Tibial artery (tissue), 4 donors: Measurements from ENCODE around the gene VWF.

Experiments
- DNase-seq, 2 donors: peaks; one replicate each; pipeline ENCODE4 v3.0.0-alpha.2; 2019
- H3K27ac ChIP-seq, 2 donors: fragments of 200-600 bp; sonication (generic) in 1 of 2; 1 replicate in 1 of 2; 2 replicates in 1 of 2; pipeline ENCODE4 v1.5.1; 2018 to 2019; ENCODE audit warnings: mild to moderate bottlenecking in 1 of 2
- H3K27me3 ChIP-seq, 2 donors: fragments of 200-600 bp; sonication (generic) in 1 of 2; one replicate each; pipeline versions ENCODE4 v1.5.1 to v1.6.0; 2016 to 2019
- H3K36me3 ChIP-seq, 3 donors: fragments of 200-600 bp; sonication (generic) in 2 of 3; one replicate each; pipeline ENCODE4 v1.5.1; 2016 to 2019; ENCODE audit warnings: mild to moderate bottlenecking in 2 of 3
- H3K4me1 ChIP-seq, 4 donors: fragments of 200-600 bp; sonication (generic) in 2 of 4; 1 replicate in 3 of 4; 2 replicates in 1 of 4; pipeline ENCODE4 v1.5.1; 2016 to 2019
- H3K4me3 ChIP-seq, 2 donors: fragments of 200-600 bp; sonication (generic) in 1 of 2; 1 replicate in 1 of 2; 2 replicates in 1 of 2; pipeline ENCODE4 v1.5.1; 2018 to 2019; ENCODE audit warnings: mild to moderate bottlenecking in 2 of 2
- H3K9me3 ChIP-seq, 3 donors: fragments of 200-600 bp; sonication (generic) in 1 of 3; one replicate each; pipeline ENCODE4 v1.5.1; 2016 to 2019
- CTCF ChIP-seq, 2 experiments: fragments of 200-600 bp in 1 of 2; fragments of 450-650 bp in 1 of 2; IDR thresholded peaks; one replicate each; pipeline ENCODE4 v1.5.1; 2017 to 2019; ENCODE audit warnings: antibody characterized with exemption in 2 of 2, mild to moderate bottlenecking in 1 of 2, moderate library complexity in 1 of 2
- intact Hi-C: fragments of 100-400 bp; cut with DNase I; formaldehyde crosslinking; loops from one replicate; pipeline ENCODE4 v1.15.0; 2023; ENCODE audit warnings: low total_unique reads

Gene VWF

DNA sequence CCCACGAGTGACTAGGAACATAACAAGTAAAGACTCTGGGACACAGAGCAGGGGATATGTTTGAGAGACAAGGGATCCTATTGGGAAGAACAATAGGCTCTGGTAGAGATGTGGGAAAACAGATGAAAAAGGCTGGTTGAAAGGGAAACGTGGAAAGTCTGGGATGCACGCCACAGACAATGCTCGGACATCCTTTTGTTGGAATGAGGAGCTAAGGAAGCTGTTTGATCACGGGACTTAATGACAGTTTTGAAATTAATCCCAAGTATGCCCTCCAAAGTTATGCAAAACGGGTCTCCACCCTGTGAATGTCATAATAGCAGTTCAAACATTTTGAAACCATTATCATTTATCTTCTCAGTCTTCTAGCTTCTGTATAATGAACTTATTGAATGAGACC lies 147.8 kb downstream of the VWF start:
- no peaks in the 10 kb centered on the region for H3K36me3 ChIP-seq

GRCh38 chr12:5976196-5976595 lies 148.3 kb downstream of the VWF start:
- no peak for DNase-seq
- Histone ChIP-seq H3K4me1 (no peaks in the 10 kb centered on the region), H3K9me3 (no peaks in the 10 kb centered on the region), H3K4me3 (no peak overlapping the region), H3K36me3 (no peaks in the 10 kb centered on the region), H3K27ac (no peak overlapping the region), H3K27me3 (no peaks in the 10 kb centered on the region)
- no peak for TF ChIP-seq CTCF (IDR thresholded peaks at IDR 0.05)
- intact Hi-C loops = no loop called here

More for the DNA sequence above, 147.8 kb downstream of the VWF start:
- no peak for DNase-seq
- Histone ChIP-seq H3K27me3 (no peaks in the 10 kb centered on the region), H3K4me1 (no peaks in the 10 kb centered on the region), H3K27ac (no peak overlapping the region), H3K4me3 (no peak overlapping the region), H3K9me3 (no peaks in the 10 kb centered on the region)
- no peak for TF ChIP-seq CTCF (IDR thresholded peaks at IDR 0.05)
- intact Hi-C loops = no loop called here

- Histone ChIP-seq H3K27ac (no peak overlapping the region), H3K27me3 (no peaks in the 10 kb centered on the region), H3K9me3 (no peaks in the 10 kb centered on the region), H3K4me1 (no peaks in the 10 kb centered on the region), H3K4me3 (no peak overlapping the region), H3K36me3 (no peaks in the 10 kb centered on the region)
- intact Hi-C loops = no loop called here
- no peak for DNase-seq
- no peak for TF ChIP-seq CTCF (IDR thresholded peaks at IDR 0.05)
Measured at GRCh38 chr12:5973461-5974115, 150.9 kb downstream of the VWF start.

DNA sequence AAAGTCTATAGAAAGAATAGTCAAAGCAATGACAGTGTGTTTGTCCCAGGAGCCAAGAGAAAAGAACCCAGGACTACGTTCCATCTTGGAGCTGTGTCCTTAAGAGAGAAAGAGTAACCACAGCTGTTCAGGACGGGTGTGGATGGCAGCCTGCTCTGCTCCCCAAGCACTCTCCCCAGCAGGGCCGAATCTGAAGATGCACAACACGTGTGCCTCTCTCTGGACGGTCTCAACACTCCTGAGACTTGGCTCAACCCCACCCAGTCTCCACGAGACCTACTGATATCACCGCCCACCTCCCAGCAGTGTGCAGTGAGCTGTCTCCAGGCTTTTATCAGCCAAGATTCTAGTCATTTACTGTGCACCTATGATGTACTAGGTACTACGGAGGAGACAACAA lies 152.1 kb downstream of the VWF start:
- Histone ChIP-seq H3K27ac (no peak overlapping the region), H3K4me1 (no peaks in the 10 kb centered on the region), H3K4me3 (no peak overlapping the region), H3K9me3 (no peaks in the 10 kb centered on the region), H3K36me3 (no peaks in the 10 kb centered on the region), H3K27me3 (no peaks in the 10 kb centered on the region)
- intact Hi-C loops = no loop called here
- no peak for DNase-seq
- no peak for TF ChIP-seq CTCF (IDR thresholded peaks at IDR 0.05)

- DNase-seq = no peak
- no peaks in the 10 kb centered on the region for H3K4me1 ChIP-seq
- H3K9me3 ChIP-seq = no peaks in the 10 kb centered on the region
- H3K4me3 ChIP-seq = no peak overlapping the region
- H3K27ac ChIP-seq = no peak overlapping the region
- TF ChIP-seq CTCF (IDR thresholded peaks at IDR 0.05) = no peak
- H3K27me3 ChIP-seq = no peaks in the 10 kb centered on the region
- intact Hi-C loops = no loop called here
- no peaks in the 10 kb centered on the region for H3K36me3 ChIP-seq
Measured at GRCh38 chr12:5971194-5971850, 153.1 kb downstream of the VWF start.
